ENCODE results near the gene IFITM10. TPM values are rescaled to one million over a fixed set of nuclear protein-coding genes. Genes with fewer than 3 reads are reported as not detected.
"Not testable (repeated sequence)": the region's sequence is repeated elsewhere in the genome, so short reads cannot be mapped to it uniquely, and the experiment has no call there.

Gene IFITM10
- total and polyA plus RNA-seq, 12 donors, result 0.28 to 267 (median 31.6) TPM

- 83 to 87% (median 84%) methylated on average over 14 to 16 of the region's 16 CpGs for WGBS, 4 donors
- intact Hi-C loops (cut with DNase I), result loop anchor here (2.0 to 5.0 kb wide), 4 partner anchors 40 to 460 kb away; no protein-coding TSS in a partner anchor
- no peak overlapping the region for H3K27ac ChIP-seq
- no peak overlapping the region for H3K4me3 ChIP-seq
- TF ChIP-seq CTCF (IDR thresholded peaks at IDR 0.05), result no peak
- TF ChIP-seq POLR2A (IDR thresholded peaks at IDR 0.05), result no peak
- DNase-seq, result peak in 1 of 7 donors; percentile 45
- no peaks in the 10 kb centered on the region for H3K9me3 ChIP-seq (replicated peaks in 1 of 3)
- H3K27me3 ChIP-seq, result no peaks in the 10 kb centered on the region
- no peaks in the 10 kb centered on the region for H3K36me3 ChIP-seq (replicated peaks in 1 of 2)
- H3K4me1 ChIP-seq (replicated peaks in 1 of 2), result peaks cover 7 to 11% of the 10 kb centered on the region in 2 donors
Observed at GRCh38 chr11:1691878-1692707, 58.3 kb downstream of the IFITM10 start.

- Histone ChIP-seq H3K4me1 (replicated peaks in 1 of 2) (peaks cover 7 to 11% of the 10 kb centered on the region in 2 donors), H3K27me3 (no peaks in the 10 kb centered on the region), H3K9me3 (replicated peaks in 1 of 3) (no peaks in the 10 kb centered on the region), H3K36me3 (replicated peaks in 1 of 2) (no peaks in the 10 kb centered on the region), H3K4me3 (no peak overlapping the region), H3K27ac (no peak overlapping the region)
- TF ChIP-seq CTCF (IDR thresholded peaks at IDR 0.05), result no peak
- no peak for TF ChIP-seq POLR2A (IDR thresholded peaks at IDR 0.05)
- 76 to 86% (median 80%) methylated on average over 15 to 16 of the region's 16 CpGs for WGBS, 4 donors
- intact Hi-C loops (cut with DNase I), result loop anchor here (5.0 kb wide), 3 partner anchors 39 to 461 kb away; no protein-coding TSS in a partner anchor
- DNase-seq, result no peak
Observed at GRCh38 chr11:1691026-1691877, 59.1 kb downstream of the IFITM10 start.

- Histone ChIP-seq H3K4me3 (no peak overlapping the region), H3K9me3 (replicated peaks in 1 of 3) (no peaks in the 10 kb centered on the region), H3K27ac (no peak overlapping the region), H3K4me1 (replicated peaks in 1 of 2) (peaks cover 7 to 11% of the 10 kb centered on the region in 2 donors), H3K27me3 (no peaks in the 10 kb centered on the region), H3K36me3 (replicated peaks in 1 of 2) (no peaks in the 10 kb centered on the region)
- intact Hi-C loops (cut with DNase I), result loop anchor here (5.0 kb wide), 3 partner anchors 38 to 462 kb away; no protein-coding TSS in a partner anchor
- peak in 1 of 7 donors; percentile 31 for DNase-seq
- WGBS, 4 donors, result 71 to 76% (median 72%) methylated on average over 17 to 22 of the region's 22 CpGs
- no peak for TF ChIP-seq POLR2A (IDR thresholded peaks at IDR 0.05)
- TF ChIP-seq CTCF (IDR thresholded peaks at IDR 0.05), result no peak
Observed at GRCh38 chr11:1690167-1691025, 60.0 kb downstream of the IFITM10 start.

- WGBS, 4 donors, result 73 to 86% (median 77%) methylated on average over 12 to 31 of the region's 32 CpGs
- intact Hi-C loops (cut with DNase I), result loop anchor here (5.0 kb wide), 3 partner anchors 37 to 463 kb away; no protein-coding TSS in a partner anchor
- H3K27me3 ChIP-seq; H3K4me3 ChIP-seq; H3K27ac ChIP-seq; DNase-seq; H3K36me3 ChIP-seq (replicated peaks in 1 of 2); H3K9me3 ChIP-seq (replicated peaks in 1 of 3): not testable (repeated sequence)
- peaks cover 7 to 11% of the 10 kb centered on the region in 2 donors for H3K4me1 ChIP-seq (replicated peaks in 1 of 2)
Observed at GRCh38 chr11:1689250-1690166, 60.9 kb downstream of the IFITM10 start.

GRCh38 chr11:1688336-1688947, 62.0 kb downstream of the IFITM10 start:
- H3K9me3 ChIP-seq (replicated peaks in 1 of 3); H3K4me1 ChIP-seq (replicated peaks in 1 of 2); H3K4me3 ChIP-seq; intact Hi-C loops (cut with DNase I); H3K36me3 ChIP-seq (replicated peaks in 1 of 2); H3K27me3 ChIP-seq; H3K27ac ChIP-seq; DNase-seq: not testable (repeated sequence)
- WGBS, 4 donors, result 75 to 81% (median 78%) methylated on average over 19 of the region's 19 CpGs

- H3K9me3 ChIP-seq (replicated peaks in 1 of 3); H3K27ac ChIP-seq; H3K4me3 ChIP-seq; H3K27me3 ChIP-seq; intact Hi-C loops (cut with DNase I); H3K36me3 ChIP-seq (replicated peaks in 1 of 2); H3K4me1 ChIP-seq (replicated peaks in 1 of 2): not testable (repeated sequence)
- DNase-seq, result peak in 1 of 7 donors; percentile 40
- 71 to 89% (median 78%) methylated on average over 11 to 12 of the region's 15 CpGs for WGBS, 4 donors
Observed at GRCh38 chr11:1686220-1686619, 64.2 kb downstream of the IFITM10 start.
